ENCODE measurements around the gene TOR2A. TPM values are rescaled to one million over a fixed set of nuclear protein-coding genes. Genes with fewer than 3 reads are reported as not detected.

TOR2A gene
- total and polyA plus RNA-seq, 2 donors (not counting 3 experiments of a cell fraction or from before 2014, with no cell fraction given): 19.3 to 23.9 TPM

DNA sequence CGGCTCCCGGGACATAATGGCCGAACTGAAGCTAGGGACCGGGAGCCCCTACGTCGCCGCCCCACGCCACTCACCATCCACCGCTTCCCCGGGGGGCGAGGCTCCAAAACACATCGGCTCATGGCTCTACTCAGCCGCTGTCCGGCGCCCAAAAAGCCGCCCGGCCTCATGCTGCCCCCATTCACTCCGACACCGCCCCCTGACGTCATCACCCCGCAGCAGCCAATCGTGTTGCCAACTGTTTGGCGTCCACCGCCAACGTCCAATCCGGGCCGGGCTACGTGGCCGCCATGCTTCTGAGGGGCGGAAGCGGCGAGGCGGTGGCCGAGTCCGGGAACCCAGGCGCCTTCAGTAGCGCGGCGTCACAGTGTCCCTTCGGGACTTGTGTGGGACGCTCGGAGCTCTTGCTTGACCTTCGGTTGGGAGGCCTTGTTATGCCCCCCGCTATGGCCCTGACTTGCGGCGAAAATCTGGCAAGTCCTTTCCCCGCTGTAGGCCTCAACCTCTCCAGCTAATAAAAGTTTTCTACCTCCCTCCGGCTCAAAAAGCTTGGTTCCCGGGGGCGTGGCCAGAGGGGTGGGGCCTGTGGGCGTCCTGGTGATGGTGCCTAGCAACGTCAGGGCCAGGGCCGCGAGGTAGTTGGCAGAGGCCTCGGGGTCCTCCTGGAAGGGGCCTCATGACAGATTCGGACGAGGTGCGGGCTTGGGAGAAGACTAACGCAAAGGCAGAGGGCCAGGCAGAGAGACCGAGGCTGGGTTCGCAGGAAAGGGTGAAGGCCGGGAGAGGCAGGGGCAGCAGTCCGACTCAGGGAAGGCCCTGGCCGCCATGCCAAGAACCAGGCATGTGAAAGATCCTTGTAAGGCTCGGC lies 19.4 kb downstream of the TOR2A start, which contains the start of the genes PTRH1 and TTC16:
PTRH1 (minus strand) TSS at position 194 of the 868 bp plus-strand sequence; CDS start at position 170, 24 bp downstream.
TTC16 (plus strand) TSS at position 610 of the 868 bp plus-strand sequence; CDS start at position 677, 67 bp downstream.
- no peaks in the 10 kb centered on the region for H3K27me3 ChIP-seq (ENCODE audit: control insufficient read depth in 2 of 2, insufficient read depth in 2 of 2, low read length in 2 of 2)
- ChIA-PET CTCF (interaction anchor here (0.6 to 2.5 kb wide), 7 partner anchors 9 to 154 kb away, joined by 3 to 30 read pairs (median 4); partner anchors contain the start of gene TOR2A), POLR2A (interaction anchor here (0.9 kb wide), 1 partner anchor 19 kb away, joined by 3 read pairs; the partner anchor contains the start of gene TOR2A)
- peaks cover 5% of the 10 kb centered on the region for H3K79me2 ChIP-seq (ENCODE audit: control insufficient read depth, insufficient read depth, low read length)
- peak; percentile 52 for TF ChIP-seq POLR2AphosphoS5 (IDR thresholded peaks at IDR 0.05; ENCODE audit: insufficient read depth, low read depth, low read length)
- no peak for TF ChIP-seq EZH2 (IDR thresholded peaks at IDR 0.05; ENCODE audit: borderline replicate concordance, low read depth, low read length, severe bottlenecking)
- intact Hi-C loops (cut with micrococcal nuclease): loop anchor here (1.0 to 5.0 kb wide), 3 partner anchors 103 to 488 kb away; partner anchors contain the start of gene STXBP1
- no peaks in the 10 kb centered on the region for H3K9me3 ChIP-seq (replicated peaks; ENCODE audit: control insufficient read depth, insufficient read depth, low read length)
- BruUV-seq (replicated peaks): no TSS peak
- DNase-seq (ENCODE audit: low read depth, low spot score): peak; percentile 95
- H4K20me1 ChIP-seq (replicated peaks; ENCODE audit: control insufficient read depth, extremely low read depth, insufficient read depth, low read length): no peaks in the 10 kb centered on the region
- H3K36me3 ChIP-seq (ENCODE audit: control insufficient read depth in 2 of 2, extremely low read depth in 1 of 2, insufficient read depth in 2 of 2, low read length in 2 of 2): no peaks in the 10 kb centered on the region
- FAIRE-seq: peak; percentile 97
- H3K27ac ChIP-seq (ENCODE audit: insufficient read depth, low read depth, low read length): peak within 1 kb of the TSS; percentile 36
- dilution Hi-C loops (cut with MboI; ENCODE audit: extremely low pct_ligation_motif_present, low sequenced_read_pairs): no loop called here
- peak within 1 kb of the TSS; percentile 88 for H3K4me2 ChIP-seq (ENCODE audit: insufficient read depth, low read length)
- peak within 1 kb of the TSS; percentile 67 to 88 (median 85) for H3K4me3 ChIP-seq (replicated peaks in 1 of 3; ENCODE audit: insufficient read depth in 1 of 3, low read depth in 1 of 3, low read length in 3 of 3)
- H2AFZ ChIP-seq (ENCODE audit: low read depth, low read length): peak within 1 kb of the TSS; percentile 88
- H3K9ac ChIP-seq (replicated peaks; ENCODE audit: extremely low read depth, insufficient read depth, low read length): peak within 1 kb of the TSS; percentile 74
- H3K9me1 ChIP-seq (replicated peaks; ENCODE audit: control insufficient read depth, extremely low read depth, insufficient read depth, low read length): no peaks in the 10 kb centered on the region
- H3K4me1 ChIP-seq (ENCODE audit: control insufficient read depth, extremely low read depth, insufficient read depth, low read length): peaks cover 5% of the 10 kb centered on the region

DNA sequence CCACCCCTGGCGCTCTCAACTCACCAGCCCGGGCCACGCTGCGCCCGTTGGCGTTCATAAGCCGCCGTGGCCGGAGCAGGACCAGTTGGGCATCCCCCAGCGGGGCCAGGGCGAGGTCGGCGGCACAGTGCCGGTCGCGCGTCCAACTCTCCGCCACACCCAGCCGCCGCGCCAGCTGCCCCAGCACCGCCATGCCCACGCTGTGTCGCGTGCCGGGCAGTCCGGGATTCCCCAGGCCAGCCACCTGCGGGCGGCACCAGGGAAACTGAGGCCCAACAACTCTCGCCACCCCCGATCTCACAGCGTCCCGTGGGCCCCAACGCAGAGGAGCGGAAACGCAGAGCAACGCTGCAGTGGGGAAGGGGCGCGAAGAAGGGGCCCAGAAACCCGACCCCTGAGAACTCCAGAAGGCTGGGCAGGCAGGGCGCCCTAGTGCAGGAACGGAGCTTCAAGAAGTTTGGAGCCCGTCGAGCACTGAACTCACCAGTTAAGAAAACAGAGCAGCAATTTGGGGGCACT lies 20.1 kb downstream of the TOR2A start:
- no peak for TF ChIP-seq GATA2 (IDR thresholded peaks at IDR 0.05; ENCODE audit: insufficient read depth, insufficient read length, low read depth, low read length)
- TF ChIP-seq MAX (IDR thresholded peaks at IDR 0.05; ENCODE audit: insufficient read depth, insufficient read length): no peak
- no peak for TF ChIP-seq POLR2A (IDR thresholded peaks at IDR 0.05; ENCODE audit: low read depth, low read length)
- TF ChIP-seq, protein P1, sequence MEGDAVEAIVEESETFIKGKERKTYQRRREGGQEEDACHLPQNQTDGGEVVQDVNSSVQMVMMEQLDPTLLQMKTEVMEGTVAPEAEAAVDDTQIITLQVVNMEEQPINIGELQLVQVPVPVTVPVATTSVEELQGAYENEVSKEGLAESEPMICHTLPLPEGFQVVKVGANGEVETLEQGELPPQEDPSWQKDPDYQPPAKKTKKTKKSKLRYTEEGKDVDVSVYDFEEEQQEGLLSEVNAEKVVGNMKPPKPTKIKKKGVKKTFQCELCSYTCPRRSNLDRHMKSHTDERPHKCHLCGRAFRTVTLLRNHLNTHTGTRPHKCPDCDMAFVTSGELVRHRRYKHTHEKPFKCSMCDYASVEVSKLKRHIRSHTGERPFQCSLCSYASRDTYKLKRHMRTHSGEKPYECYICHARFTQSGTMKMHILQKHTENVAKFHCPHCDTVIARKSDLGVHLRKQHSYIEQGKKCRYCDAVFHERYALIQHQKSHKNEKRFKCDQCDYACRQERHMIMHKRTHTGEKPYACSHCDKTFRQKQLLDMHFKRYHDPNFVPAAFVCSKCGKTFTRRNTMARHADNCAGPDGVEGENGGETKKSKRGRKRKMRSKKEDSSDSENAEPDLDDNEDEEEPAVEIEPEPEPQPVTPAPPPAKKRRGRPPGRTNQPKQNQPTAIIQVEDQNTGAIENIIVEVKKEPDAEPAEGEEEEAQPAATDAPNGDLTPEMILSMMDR (IDR thresholded peaks at IDR 0.05; ENCODE audit: extremely low read depth in 1 of 2, insufficient read depth in 1 of 2, low read depth in 1 of 2, low read length in 2 of 2): no peak
- TF ChIP-seq FOS (IDR thresholded peaks at IDR 0.05; ENCODE audit: borderline replicate concordance, insufficient read depth, low read length): no peak
- no peak for TF ChIP-seq MYC (IDR thresholded peaks at IDR 0.05; ENCODE audit: low read depth, low read length)
- TF ChIP-seq EZH2 (IDR thresholded peaks at IDR 0.05; ENCODE audit: borderline replicate concordance, low read depth, low read length, severe bottlenecking): no peak
- no peak for TF ChIP-seq JUN (IDR thresholded peaks at IDR 0.05; ENCODE audit: borderline replicate concordance, insufficient read depth, insufficient read length, low read depth)
- peak overlapping the region; percentile 80 for H2AFZ ChIP-seq (ENCODE audit: low read depth, low read length)
- peaks cover 5% of the 10 kb centered on the region for H3K4me1 ChIP-seq (ENCODE audit: control insufficient read depth, extremely low read depth, insufficient read depth, low read length)
- FAIRE-seq (no peak), DNase-seq (ENCODE audit: low read depth, low spot score) (no peak)
- H3K4me3 ChIP-seq (replicated peaks in 1 of 3; ENCODE audit: insufficient read depth in 1 of 3, low read depth in 1 of 3, low read length in 3 of 3): peak overlapping the region; percentile 67 to 88 (median 85)
- CTCF ChIA-PET: interaction anchor here (1.0 to 2.5 kb wide), 6 partner anchors 10 to 155 kb away, joined by 3 to 30 read pairs (median 5); partner anchors contain the start of gene TOR2A
- H3K9me3 ChIP-seq (replicated peaks; ENCODE audit: control insufficient read depth, insufficient read depth, low read length): no peaks in the 10 kb centered on the region
- no peaks in the 10 kb centered on the region for H3K9me1 ChIP-seq (replicated peaks; ENCODE audit: control insufficient read depth, extremely low read depth, insufficient read depth, low read length)
- no peaks in the 10 kb centered on the region for H3K36me3 ChIP-seq (ENCODE audit: control insufficient read depth in 2 of 2, extremely low read depth in 1 of 2, insufficient read depth in 2 of 2, low read length in 2 of 2)
- H4K20me1 ChIP-seq (replicated peaks; ENCODE audit: control insufficient read depth, extremely low read depth, insufficient read depth, low read length): no peaks in the 10 kb centered on the region
- H3K27me3 ChIP-seq (ENCODE audit: control insufficient read depth in 2 of 2, insufficient read depth in 2 of 2, low read length in 2 of 2): no peaks in the 10 kb centered on the region
- TSS peak; percentile 46 for BruUV-seq (replicated peaks)
- peak overlapping the region; percentile 74 for H3K9ac ChIP-seq (replicated peaks; ENCODE audit: extremely low read depth, insufficient read depth, low read length)
- H3K4me2 ChIP-seq (ENCODE audit: insufficient read depth, low read length): peak overlapping the region; percentile 88
- dilution Hi-C loops (cut with MboI; ENCODE audit: extremely low pct_ligation_motif_present, low sequenced_read_pairs) (no loop called here), intact Hi-C loops (cut with micrococcal nuclease) (loop anchor here (1.0 to 5.0 kb wide), 3 partner anchors 103 to 488 kb away; partner anchors contain the start of gene STXBP1)
- H3K79me2 ChIP-seq (ENCODE audit: control insufficient read depth, insufficient read depth, low read length): peaks cover 5% of the 10 kb centered on the region
- peak overlapping the region; percentile 36 for H3K27ac ChIP-seq (ENCODE audit: insufficient read depth, low read depth, low read length)
- POLR2A ChIA-PET: interaction anchor here (0.9 kb wide), 1 partner anchor 20 kb away, joined by 3 read pairs; the partner anchor contains the start of gene TOR2A

Data from endothelial cell of umbilical vein (primary cell).